ENCODE results near the gene TMEM201. TPM values are rescaled to one million over a fixed set of nuclear protein-coding genes. Genes with fewer than 3 reads are reported as not detected.

The TMEM201 gene
- total and polyA plus RNA-seq, 4 donors, result 4.5 to 10.8 (median 5.8) TPM

- H3K4me3 ChIP-seq, result no peak overlapping the region
- peaks cover 5 to 41% (median 23%) of the 10 kb centered on the region in 4 donors for H3K36me3 ChIP-seq (ENCODE audit: control insufficient read depth in 4 of 4, insufficient read depth in 4 of 4, low read length in 4 of 4)
- peaks cover 3 to 30% (median 13%) of the 10 kb centered on the region in 5 donors for H3K4me1 ChIP-seq (ENCODE audit: control insufficient read depth in 5 of 5, insufficient read depth in 5 of 5, low read length in 5 of 5)
- no peaks in the 10 kb centered on the region for H3K27me3 ChIP-seq (ENCODE audit: control insufficient read depth in 3 of 3, insufficient read depth in 3 of 3, low read length in 2 of 3)
- H3K27ac ChIP-seq (ENCODE audit: low read depth in 1 of 2, low read length in 1 of 2), result no peak overlapping the region
- ATAC-seq (ENCODE audit: insufficient read depth, low FRiP score), result no peak
- TF ChIP-seq, protein P1, sequence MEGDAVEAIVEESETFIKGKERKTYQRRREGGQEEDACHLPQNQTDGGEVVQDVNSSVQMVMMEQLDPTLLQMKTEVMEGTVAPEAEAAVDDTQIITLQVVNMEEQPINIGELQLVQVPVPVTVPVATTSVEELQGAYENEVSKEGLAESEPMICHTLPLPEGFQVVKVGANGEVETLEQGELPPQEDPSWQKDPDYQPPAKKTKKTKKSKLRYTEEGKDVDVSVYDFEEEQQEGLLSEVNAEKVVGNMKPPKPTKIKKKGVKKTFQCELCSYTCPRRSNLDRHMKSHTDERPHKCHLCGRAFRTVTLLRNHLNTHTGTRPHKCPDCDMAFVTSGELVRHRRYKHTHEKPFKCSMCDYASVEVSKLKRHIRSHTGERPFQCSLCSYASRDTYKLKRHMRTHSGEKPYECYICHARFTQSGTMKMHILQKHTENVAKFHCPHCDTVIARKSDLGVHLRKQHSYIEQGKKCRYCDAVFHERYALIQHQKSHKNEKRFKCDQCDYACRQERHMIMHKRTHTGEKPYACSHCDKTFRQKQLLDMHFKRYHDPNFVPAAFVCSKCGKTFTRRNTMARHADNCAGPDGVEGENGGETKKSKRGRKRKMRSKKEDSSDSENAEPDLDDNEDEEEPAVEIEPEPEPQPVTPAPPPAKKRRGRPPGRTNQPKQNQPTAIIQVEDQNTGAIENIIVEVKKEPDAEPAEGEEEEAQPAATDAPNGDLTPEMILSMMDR (IDR thresholded peaks at IDR 0.05; ENCODE audit: control extremely low read depth, extremely low read depth), result no peak
- no peaks in the 10 kb centered on the region for H3K9me3 ChIP-seq (ENCODE audit: control insufficient read depth in 4 of 4, insufficient read depth in 3 of 4, low read length in 3 of 4)
- 95 to 97% methylated on average over 10 of the region's 10 CpGs for WGBS, 2 donors
- H3K9ac ChIP-seq (ENCODE audit: insufficient read depth in 1 of 2, low read length in 2 of 2), result no peak overlapping the region
- DNase-seq, result no peak
These were observed 11.0 kb downstream of the TMEM201 start for GRCh38 chr1:9599741-9600140.

DNA sequence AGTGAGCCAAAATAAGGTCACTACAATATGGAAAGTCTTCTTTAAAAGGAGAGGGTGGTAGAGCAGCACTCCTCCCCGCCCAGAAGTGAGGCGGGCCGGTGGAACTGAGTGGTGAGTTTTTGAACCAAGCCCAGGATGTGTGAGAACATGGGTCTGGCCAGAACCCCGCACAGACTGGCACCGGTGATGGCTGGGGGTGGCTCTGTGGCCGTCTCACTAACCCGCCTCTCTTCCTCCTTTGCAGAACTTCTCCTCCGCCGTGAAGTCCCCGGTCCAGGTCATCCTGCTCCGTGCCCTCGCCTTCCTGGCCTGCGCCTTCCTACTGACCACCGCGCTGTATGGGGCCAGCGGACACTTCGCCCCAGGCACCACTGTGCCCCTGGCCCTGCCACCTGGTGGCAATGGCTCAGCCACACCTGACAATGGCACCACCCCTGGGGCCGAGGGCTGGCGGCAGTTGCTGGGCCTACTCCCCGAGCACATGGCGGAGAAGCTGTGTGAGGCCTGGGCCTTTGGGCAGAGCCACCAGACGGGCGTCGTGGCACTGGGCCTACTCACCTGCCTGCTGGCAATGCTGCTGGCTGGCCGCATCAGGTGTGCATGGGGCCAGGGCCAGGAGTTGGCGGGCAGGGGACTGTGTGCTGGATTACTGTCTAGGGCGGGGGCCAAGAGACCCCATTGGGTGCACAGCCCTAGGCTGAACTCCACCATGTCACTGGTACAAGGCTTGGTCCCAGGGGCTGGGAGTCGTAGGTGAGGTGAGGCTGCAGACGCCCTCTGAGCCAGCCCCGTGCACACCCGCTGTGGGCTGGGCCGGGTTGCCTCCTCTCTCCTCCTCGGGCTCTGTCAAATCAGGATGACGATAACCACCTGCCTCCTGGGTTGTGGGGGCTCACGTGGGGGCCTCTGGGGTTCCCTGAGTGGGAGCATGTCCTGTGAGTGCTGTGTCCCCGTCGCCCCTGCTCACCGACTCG, 12.4 kb downstream of the TMEM201 start:
- TF ChIP-seq, protein P1 (IDR thresholded peaks at IDR 0.05; ENCODE audit: control extremely low read depth, extremely low read depth), result no peak
- peaks cover 2 to 22% (median 11%) of the 10 kb centered on the region in 5 donors for H3K4me1 ChIP-seq (ENCODE audit: control insufficient read depth in 5 of 5, insufficient read depth in 5 of 5, low read length in 5 of 5)
- ATAC-seq (ENCODE audit: insufficient read depth, low FRiP score), result no peak
- no peak overlapping the region for H3K9ac ChIP-seq (ENCODE audit: insufficient read depth in 1 of 2, low read length in 2 of 2)
- H3K4me3 ChIP-seq, result no peak overlapping the region
- H3K27ac ChIP-seq (ENCODE audit: low read depth in 1 of 2, low read length in 1 of 2), result no peak overlapping the region
- H3K36me3 ChIP-seq (ENCODE audit: control insufficient read depth in 4 of 4, insufficient read depth in 4 of 4, low read length in 4 of 4), result peaks cover 5 to 41% (median 23%) of the 10 kb centered on the region in 4 donors
- 93 to 96% methylated on average over 37 to 39 of the region's 39 CpGs for WGBS, 2 donors
- H3K27me3 ChIP-seq (ENCODE audit: control insufficient read depth in 3 of 3, insufficient read depth in 3 of 3, low read length in 2 of 3), result no peaks in the 10 kb centered on the region
- no peaks in the 10 kb centered on the region for H3K9me3 ChIP-seq (ENCODE audit: control insufficient read depth in 4 of 4, insufficient read depth in 3 of 4, low read length in 3 of 4)
- no peak for DNase-seq

- no peak for DNase-seq
- H3K36me3 ChIP-seq (ENCODE audit: control insufficient read depth in 4 of 4, insufficient read depth in 4 of 4, low read length in 4 of 4), result peaks cover 5 to 40% (median 23%) of the 10 kb centered on the region in 4 donors
- ATAC-seq (ENCODE audit: insufficient read depth, low FRiP score), result no peak
These were observed 13.5 kb downstream of the TMEM201 start for GRCh38 chr1:9601942-9602793.

More at GRCh38 chr1:9601942-9602793, 13.5 kb downstream of the TMEM201 start:
- no peak overlapping the region for H3K4me3 ChIP-seq
- no peaks in the 10 kb centered on the region for H3K27me3 ChIP-seq (ENCODE audit: control insufficient read depth in 3 of 3, insufficient read depth in 3 of 3, low read length in 2 of 3)
- 97% methylated on average over 24 to 26 of the region's 26 CpGs for WGBS, 2 donors
- TF ChIP-seq, protein P1 (IDR thresholded peaks at IDR 0.05; ENCODE audit: control extremely low read depth, extremely low read depth), result no peak
- H3K9ac ChIP-seq (ENCODE audit: insufficient read depth in 1 of 2, low read length in 2 of 2), result no peak overlapping the region
- H3K27ac ChIP-seq (ENCODE audit: low read depth in 1 of 2, low read length in 1 of 2), result no peak overlapping the region
- H3K9me3 ChIP-seq (ENCODE audit: control insufficient read depth in 4 of 4, insufficient read depth in 3 of 4, low read length in 3 of 4), result no peaks in the 10 kb centered on the region
- H3K4me1 ChIP-seq (ENCODE audit: control insufficient read depth in 5 of 5, insufficient read depth in 5 of 5, low read length in 5 of 5), result peaks cover 0 to 12% (median 5%) of the 10 kb centered on the region in 5 donors
